Stimulated activated CD8-positive, alpha-beta memory T cell treated with anti-CD3 and anti-CD28 coated beads, Interleukin-7, amount 100 ng/mL, for 48 hours (primary cell): ENCODE measurements around the gene DDTL.

Experiments used
- DNase-seq, 2 donors: peaks; one replicate each; pipeline ENCODE4 v3.0.0-alpha.2; 2020; ENCODE audit warnings: low read depth in 1 of 2; ENCODE audit errors: extremely low read depth in 1 of 2

DDTL gene

DNA sequence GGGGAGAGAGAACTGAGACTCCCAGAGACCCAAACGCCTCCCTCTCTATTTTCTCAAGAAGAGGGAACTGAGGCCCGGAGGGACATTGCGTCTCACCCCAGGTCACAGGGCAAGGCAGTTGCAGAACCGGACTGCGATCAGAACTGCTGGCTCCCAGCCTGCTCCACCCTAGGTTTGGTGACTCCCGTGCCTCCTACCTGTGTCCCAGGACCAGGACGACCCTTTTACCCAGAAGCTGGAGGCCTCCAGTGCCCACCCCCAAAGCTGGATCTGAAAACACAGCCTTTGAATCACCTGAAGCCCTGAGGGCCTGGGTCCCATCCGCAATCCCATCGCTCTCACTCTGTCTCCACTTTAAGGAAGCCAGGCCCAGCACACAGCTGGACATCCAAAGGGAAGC lies 37.2 kb downstream of the DDTL start:
- no peak for DNase-seq

DNA sequence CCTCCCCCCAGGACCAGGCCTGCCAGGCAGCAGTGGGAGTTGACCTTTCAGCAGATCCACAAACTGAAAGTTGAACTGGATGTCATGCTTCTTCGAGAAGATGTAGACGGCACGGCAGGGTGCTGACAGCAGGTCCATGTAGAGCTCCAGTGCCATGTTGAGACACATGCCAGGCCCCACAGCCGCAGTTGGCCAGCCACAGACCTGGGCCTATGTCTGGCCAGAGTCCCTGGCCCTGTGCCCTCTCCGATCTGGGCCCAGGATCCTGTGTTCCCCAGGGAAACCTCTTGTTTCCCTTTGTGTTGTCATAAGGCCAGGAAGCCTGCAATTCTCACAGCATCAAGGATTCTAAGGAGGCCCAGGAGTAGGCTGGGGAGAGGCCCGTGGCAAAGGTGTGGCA lies 38.5 kb downstream of the DDTL start, which contains the start of gene GSTT4:
Gene GSTT4, minus strand, starts transcription at position 253 of the 400 bp plus-strand sequence. Its CDS starts 97 bp downstream, at position 156.
- no peak for DNase-seq

GRCh38 chr22:24006207-24006913 lies 39.7 kb downstream of the DDTL start:
- DNase-seq, result no peak

- DNase-seq, result no peak
These were observed 40.2 kb downstream of the DDTL start for GRCh38 chr22:24006914-24007214.

DNA sequence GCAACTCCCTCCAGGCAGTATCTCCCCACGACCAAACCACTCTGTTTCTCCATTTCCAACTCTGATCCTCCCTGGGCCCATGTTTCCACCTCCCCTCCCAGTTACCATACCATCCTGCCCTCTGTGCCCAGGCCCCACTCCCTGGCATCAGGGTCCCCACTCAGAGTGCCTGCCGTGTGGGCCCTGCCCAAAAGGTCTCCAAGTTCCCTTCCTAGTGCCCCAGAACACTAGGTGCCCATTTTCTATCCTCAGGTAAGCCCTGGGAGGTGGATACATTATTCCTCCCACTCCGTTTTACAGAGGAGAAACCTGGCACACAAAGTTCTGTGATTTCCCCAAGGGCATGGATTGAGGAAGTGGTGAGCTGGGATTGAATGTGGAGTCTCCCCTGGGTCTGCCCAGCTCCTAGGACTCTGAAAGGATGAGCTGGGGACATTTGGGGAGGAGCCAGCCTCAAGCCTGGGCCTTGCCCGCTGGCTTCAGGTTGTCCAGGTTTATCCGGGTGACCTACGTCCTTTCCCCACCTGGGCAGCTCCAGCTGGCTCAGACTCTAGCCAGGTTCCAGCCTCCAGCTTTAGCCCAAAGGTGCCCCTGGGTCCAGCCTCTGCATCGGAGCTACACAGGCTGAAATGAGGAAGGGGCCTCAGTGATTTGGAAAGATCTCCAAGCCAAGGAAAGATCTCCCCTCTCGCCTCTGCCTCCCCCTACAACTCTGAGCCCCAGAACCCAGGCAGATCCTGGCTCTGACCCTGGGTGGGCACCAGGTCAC lies 40.7 kb downstream of the DDTL start:
- DNase-seq, result no peak

GRCh38 chr22:24008022-24008283 lies 41.3 kb downstream of the DDTL start:
- DNase-seq, result no peak

- DNase-seq, result no peak
These were observed 41.9 kb downstream of the DDTL start for GRCh38 chr22:24008381-24009226.

DNA sequence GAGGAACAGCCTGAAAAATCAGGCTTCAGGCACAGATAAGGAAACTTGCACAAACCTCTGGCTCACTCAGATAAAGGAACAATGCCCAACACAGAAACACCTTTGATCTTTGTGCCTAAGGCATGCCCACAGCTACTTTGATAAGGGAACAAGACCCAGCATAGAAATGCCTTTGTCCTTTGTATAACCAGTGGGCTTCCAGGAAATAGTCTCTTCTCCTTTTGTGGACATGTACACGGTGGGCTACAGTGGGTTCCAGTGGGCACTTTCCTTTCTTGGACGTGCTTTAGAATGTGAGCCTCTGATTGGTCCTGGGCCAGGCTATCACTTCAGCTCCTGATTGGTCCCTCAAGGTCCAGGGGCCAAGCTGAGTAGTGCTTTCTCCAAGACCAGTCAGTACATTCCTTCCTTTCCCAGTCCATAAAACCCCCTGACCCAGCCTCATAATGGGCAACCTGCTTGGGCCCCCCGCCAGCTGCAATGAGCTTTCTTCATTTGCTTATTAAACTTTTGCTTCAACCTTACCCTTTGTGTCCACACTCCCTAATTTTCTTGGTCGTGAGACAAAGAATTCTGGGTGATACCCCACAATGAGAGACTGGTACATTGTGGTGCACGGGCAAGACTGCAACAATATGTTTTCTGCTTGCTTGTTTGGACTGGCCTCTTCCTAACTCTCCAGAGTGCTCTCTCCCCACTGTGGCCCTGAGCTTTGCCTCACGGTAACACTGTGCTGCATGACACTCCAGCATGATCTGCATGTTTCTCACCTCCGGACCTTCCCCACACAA lies 42.7 kb downstream of the DDTL start:
- no peak for DNase-seq

DNA sequence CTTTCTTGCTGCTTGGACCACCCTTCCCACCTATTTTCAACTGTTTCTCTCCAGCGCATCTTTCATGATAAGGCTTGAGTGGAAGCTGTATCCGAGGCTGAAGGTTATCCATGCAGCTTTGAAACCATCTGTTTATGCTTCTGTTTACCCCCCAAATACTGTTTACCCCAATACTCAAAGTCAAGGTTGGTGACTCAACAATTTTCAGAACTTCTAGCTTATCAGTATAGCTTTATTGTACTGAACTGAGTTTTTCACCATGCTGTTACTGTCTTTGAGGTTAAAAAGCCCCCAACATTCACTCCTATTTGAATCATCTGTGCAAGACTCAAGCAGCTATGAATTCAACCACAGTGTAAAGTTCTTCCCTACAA lies 43.3 kb downstream of the DDTL start:
- DNase-seq, result no peak

GRCh38 chr22:24011735-24012068 lies 45.0 kb downstream of the DDTL start:
- no peak for DNase-seq

DNA sequence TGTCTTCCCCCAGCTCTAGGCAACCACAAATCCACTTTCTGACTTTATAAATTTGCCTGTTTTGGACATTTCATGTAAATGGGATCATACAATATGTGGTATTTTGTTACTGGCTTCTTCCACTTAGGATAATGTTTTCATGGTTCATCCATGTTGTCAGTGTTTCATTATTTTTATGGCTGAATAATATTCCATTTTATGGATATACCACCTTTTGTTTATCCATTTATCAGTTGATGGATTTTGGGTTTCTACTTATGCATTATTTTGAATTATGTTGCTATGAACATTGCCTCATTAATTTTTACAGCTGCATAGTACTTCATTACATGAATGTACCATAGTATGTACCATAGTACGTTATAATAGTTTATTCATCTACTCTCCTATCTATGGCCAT lies 49.5 kb downstream of the DDTL start:
- no peak for DNase-seq

- no peak for DNase-seq
These were observed 54.6 kb downstream of the DDTL start for GRCh38 chr22:24021304-24021703.
